ENCODE results near the gene KCNMA1.

GRCh38 chr10:77380723-77381122 lies 256.9 kb downstream of the KCNMA1 start:
- TF ChIP-seq CTCF (IDR thresholded peaks at IDR 0.05) (no peak), POLR2A (IDR thresholded peaks at IDR 0.05) (no peak), EP300 (IDR thresholded peaks at IDR 0.05) (no peak), POLR2AphosphoS5 (IDR thresholded peaks at IDR 0.05) (no peak)
